Non-pigmented ciliary epithelial cell (primary cell): ENCODE measurements around the gene CCDC74B.
"Not testable (repeated sequence)": the region's sequence is repeated elsewhere in the genome, so short reads cannot be mapped to it uniquely, and the experiment has no call there.

ENCODE experiments used
- DNase-seq: peaks from one replicate; pipeline ENCODE4 v3.0.0-alpha.2; 2010; ENCODE audit warnings: low read depth

CCDC74B gene

GRCh38 chr2:130166611-130167010, 21.7 kb upstream of the CCDC74B start:
- DNase-seq, result not testable (repeated sequence)

- DNase-seq, result no peak
Measured at GRCh38 chr2:130165293-130166016, 20.5 kb upstream of the CCDC74B start.

DNA sequence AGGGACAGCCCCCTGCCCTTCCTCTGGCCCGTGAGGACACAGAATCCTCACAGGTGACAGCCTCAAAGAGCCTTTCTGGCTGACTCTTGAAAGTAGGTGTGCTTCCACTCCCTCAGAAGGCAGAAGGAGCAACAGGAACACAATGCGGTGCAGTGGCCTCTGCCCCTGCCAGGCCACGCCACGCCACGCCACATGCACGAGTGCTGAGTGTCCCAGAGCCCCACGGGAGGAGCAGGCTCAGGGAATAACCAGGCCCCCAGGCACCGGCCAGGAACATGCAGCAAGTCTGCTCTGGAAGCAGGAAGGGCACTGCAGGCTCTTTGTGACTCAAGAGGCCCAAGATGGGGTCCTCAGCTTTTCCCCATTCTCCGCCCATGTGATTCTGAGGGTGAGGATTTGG, 18.1 kb upstream of the CCDC74B start:
- DNase-seq, result no peak

- DNase-seq, result not testable (repeated sequence)
Measured at GRCh38 chr2:130162486-130162885, 17.6 kb upstream of the CCDC74B start.

- DNase-seq, result not testable (repeated sequence)
Measured at GRCh38 chr2:130160838-130161705, 16.2 kb upstream of the CCDC74B start.

- no peak for DNase-seq
Measured at GRCh38 chr2:130160131-130160530, 15.2 kb upstream of the CCDC74B start.

- DNase-seq, result not testable (repeated sequence)
Measured at GRCh38 chr2:130159376-130159775, 14.5 kb upstream of the CCDC74B start.

DNA sequence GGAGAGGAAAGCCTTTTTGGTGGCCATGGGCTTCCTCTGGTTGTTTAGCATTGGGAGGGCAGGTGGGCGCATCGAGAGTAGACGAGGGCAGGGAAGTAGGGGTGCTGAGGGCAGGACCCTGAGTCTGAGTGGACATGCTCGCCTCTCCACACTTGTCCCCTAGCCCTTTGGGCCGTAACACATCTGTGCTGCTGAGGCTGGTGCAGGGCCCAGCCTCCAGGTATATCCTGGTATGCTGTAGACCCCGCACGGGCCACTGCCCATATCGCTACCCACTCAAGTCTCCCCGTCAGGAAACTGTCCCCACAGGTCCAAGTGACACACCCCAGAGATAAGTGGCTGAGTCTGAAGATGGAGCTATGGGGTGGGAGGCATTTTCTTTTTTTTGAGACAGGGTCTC, 13.7 kb upstream of the CCDC74B start:
- DNase-seq, result no peak

- not testable (repeated sequence) for DNase-seq
Measured at GRCh38 chr2:130157825-130158514, 13.1 kb upstream of the CCDC74B start.

DNA sequence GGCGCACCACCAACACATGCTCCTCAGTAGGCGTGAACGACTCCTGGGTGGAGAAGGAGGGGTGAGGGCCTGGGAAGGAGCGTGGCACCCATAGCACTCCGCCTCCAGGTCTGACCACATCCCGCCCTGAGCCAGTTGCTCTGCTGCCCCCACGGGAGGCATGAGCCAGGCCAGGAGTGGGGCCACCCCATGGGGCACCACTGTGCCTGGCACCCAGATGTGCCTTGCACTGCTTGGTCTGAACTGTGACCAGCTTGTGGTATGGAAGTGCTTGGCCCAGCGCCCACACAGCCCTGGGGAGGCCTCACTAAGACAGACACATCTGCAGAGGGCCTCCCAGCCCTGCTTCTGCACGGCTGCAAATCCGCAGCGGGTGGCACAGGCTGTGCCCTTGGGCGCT, 12.4 kb upstream of the CCDC74B start:
- not testable (repeated sequence) for DNase-seq

DNA sequence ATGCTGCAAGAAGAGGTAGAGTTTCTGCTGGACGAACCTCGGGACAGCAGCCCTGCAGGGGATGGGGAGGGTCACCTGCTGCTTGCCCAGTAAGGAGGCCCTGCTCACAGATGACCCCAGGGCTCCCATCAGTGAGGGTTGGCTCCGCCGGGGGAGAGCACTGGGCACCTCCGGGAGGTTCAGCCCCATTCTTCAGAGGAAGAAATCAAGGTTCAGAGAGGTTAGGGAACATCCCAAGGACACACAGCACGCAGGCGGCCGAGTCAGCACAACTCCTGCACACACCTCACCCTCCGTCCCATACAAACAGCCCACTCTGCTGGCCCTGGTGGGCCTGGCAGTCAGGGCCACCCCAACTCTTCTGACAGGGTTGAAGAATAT, 11.7 kb upstream of the CCDC74B start:
- DNase-seq, result no peak

DNA sequence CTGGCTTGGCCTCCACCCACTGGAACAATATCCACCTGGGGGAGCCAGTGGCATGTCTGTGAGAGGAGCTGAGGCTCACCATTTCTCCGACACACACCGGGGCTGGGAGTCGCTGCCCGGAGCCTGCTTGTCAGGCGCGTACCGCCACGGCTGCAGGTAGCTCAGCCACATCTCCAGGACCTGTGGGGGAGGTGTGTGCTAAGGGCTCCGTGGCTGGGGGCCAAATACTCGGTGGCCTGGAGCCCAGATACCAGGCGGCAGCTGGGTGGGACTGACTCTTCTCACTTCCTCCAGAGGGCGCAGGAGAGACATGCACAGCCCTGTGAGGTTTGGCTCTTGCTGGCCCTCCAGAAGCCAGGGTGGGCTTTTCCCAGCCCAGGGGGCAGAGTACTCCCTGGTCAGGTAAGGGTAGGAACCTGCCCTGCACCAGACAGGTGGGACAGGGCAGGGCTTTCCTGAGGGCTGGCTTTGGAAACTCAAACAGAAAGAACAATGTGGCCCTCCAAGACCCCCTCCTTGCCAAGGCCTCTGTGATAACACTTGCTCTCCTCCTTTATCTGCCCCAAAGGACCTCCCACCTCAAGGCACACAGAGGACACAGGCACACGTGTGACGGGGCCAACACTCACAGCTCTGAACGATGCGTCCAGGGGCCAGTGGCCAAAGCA, 11.2 kb upstream of the CCDC74B start:
- DNase-seq, result not testable (repeated sequence)

DNA sequence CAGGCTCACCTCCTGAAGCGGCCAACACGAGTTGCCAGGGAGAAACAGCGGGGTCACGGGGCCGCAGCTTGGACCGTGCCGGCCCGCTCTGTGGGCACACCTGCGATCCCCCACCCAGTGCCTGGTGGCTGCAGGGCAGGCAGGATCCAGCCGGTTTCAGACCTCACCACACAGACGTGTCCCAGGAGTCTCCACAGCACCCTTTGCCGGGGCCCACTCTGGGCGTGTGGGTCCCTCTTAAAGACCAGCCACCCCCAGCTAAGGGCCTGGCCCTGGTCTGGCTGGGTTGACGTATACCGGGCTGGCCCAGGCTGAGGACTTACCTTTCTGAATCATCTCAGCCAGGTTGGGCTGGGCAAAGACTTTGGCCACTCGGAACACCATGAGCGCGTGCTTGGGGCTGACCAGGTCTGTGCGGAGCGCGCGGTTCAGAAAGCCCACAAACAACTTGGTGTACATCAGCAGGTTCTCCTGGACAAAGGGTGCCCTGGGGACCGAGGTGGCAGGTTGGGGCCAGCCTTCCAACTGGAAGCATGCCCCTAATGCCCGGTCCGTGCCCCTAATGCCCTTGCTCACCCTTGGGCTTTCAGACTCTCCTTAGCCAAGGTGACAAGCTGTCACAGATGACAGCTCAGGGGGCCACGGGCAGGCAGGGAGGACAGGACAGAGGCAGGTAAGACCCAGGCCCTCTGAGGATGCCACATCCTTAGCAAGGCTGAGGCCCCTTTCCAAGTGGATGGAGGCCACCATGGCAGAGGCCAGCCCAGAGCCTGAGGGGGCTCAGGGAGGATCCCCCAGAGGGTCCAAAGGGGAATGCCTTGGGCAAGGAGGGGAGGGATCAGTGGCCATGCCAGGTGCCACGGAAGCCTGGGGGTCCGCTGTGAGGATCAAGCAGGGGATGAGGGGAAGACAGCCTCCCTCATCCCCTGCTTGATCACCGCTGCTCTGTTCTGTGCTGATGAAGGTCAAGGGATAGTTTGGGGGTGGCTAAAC, 10.2 kb upstream of the CCDC74B start:
- DNase-seq, result no peak

GRCh38 chr2:130154423-130154770, 9.5 kb upstream of the CCDC74B start:
- DNase-seq, result not testable (repeated sequence)

GRCh38 chr2:130153721-130154422, 9.0 kb upstream of the CCDC74B start:
- not testable (repeated sequence) for DNase-seq

- no peak for DNase-seq
Measured at GRCh38 chr2:130152816-130153595, 8.1 kb upstream of the CCDC74B start.

DNA sequence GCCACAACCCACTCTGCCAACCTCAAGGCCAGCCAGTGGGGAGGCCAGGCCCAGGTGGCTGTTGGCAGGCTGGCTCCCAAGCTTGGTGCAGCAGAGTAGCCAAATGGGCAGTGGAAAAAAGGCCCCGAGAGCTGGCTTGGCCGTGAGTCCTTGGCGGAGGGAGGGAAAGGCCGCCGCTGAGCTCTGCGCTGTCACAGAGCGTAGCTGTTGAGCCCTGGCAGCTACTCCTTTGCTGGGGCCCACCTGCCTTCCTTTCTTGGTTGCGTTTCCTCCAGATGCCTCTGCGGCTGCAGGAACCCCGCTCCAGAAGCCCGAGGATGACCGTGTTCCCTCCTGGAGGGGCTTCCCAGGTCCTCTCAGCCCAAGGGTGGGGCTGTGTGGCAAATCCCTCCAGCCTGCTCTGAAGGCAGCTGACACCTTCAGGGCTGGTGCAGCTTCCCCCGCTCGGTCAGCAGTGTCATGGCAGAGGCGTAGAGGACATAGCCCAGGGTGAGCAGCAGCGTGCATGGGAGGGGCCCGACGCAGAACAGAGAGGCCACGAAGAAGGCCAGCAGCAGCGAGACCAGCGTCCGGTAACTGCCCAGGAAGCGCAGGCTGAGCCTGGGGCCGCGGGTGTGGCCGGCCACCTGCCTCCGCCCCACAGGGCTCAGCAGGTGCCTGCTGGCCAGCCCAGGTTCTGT, 7.4 kb upstream of the CCDC74B start:
- DNase-seq, result not testable (repeated sequence)

GRCh38 chr2:130151145-130151512, 6.2 kb upstream of the CCDC74B start:
- not testable (repeated sequence) for DNase-seq
